ENCODE data around the gene HSPB6.
A peak's percentile ranks its signal among the peaks of the same experiment; 100 is the strongest.
"Not testable (repeated sequence)": the region's sequence is repeated elsewhere in the genome, so short reads cannot be mapped to it uniquely, and the experiment has no call there.

The HSPB6 gene

GRCh38 chr19:35785339-35785627, 28.5 kb upstream of the HSPB6 start:
- no peak for DNase-seq (ENCODE audit: low read depth)

- DNase-seq (ENCODE audit: low read depth): no peak
These were observed 27.9 kb upstream of the HSPB6 start for GRCh38 chr19:35784503-35785338.

- DNase-seq (ENCODE audit: low read depth): no peak
These were observed 26.9 kb upstream of the HSPB6 start for GRCh38 chr19:35783469-35784434.

- DNase-seq (ENCODE audit: low read depth): no peak
These were observed 25.8 kb upstream of the HSPB6 start for GRCh38 chr19:35782589-35782988.

DNA sequence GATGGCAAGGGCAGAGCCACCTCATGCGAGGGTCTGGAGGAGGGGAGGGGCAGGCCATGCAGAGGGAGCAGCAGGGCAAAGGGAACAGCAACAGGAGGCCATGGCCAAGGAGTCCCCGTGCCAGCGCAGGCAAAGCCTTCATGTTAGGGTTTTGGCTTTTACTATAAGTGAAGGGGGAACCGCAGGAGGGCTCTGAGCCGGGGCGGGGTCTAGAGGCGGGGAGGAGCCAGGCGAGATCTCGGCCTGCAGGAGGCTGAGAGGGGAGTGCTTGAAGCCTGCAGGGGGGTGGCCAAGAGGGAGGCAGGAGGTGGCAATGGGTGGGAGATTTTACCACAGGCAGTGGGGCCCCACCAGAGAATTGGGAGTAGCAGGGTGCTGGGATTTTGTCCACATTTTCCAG, 24.8 kb upstream of the HSPB6 start:
- no peak for DNase-seq (ENCODE audit: low read depth)

DNA sequence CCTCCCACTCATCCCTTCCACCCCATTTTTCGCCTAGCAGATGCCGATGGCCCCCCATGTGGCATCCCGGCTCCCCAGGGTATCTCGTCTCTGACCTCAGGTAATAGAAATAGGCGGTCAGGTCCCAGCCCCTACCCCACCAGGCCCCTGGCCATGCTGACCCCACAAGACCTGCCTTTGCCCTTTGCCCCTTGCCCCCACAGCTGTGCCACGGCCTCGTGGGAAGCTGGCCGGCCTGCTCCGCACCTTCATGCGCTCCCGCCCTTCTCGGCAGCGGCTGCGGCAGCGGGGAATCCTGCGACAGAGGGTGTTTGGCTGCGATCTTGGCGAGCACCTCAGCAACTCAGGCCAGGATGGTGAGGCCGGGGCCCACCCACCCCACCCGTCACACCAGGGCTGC, 23.9 kb upstream of the HSPB6 start:
- no peak for DNase-seq (ENCODE audit: low read depth)

GRCh38 chr19:35780058-35780457, 23.2 kb upstream of the HSPB6 start:
- no peak for DNase-seq (ENCODE audit: low read depth)

- DNase-seq (ENCODE audit: low read depth): no peak
These were observed 22.2 kb upstream of the HSPB6 start for GRCh38 chr19:35779033-35779432.

GRCh38 chr19:35777961-35778360, 21.1 kb upstream of the HSPB6 start:
- DNase-seq (ENCODE audit: low read depth): no peak

DNA sequence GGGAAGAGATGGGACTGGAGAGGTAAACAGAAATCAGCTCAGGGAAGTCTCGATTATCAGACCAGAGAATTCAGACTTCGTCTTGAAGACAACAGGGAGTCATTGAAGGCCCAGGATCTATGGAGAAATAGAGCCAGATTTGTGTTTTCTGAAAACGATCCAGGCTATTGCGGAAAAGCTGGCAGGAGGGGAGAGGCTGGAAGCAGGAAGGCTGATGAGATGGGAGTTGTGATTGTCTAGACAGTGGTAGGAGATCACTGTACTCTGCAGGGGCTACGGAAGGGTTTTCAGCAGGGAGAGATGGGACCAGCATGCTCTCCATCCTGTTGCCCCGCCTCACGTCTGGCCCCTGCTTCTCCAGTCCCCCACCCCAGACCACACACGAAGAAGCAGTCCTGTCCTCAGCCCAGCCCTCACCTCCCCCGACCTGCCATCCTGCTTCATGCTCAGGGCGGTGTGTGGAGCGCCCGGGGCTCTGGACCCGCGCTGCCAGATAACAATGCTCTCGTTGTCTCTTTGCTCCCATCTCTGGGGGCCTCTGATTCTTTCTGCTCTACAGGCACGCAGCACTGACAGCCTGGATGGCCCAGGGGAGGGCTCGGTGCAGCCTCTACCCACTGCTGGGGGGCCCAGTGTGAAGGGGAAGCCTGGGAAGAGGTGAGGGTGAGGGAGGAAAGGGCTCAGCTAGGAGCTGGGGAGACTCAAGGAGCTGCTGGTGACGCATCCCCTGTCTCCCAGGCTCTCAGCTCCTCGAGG, 20.4 kb upstream of the HSPB6 start:
- DNase-seq (ENCODE audit: low read depth): no peak

- DNase-seq (ENCODE audit: low read depth): no peak
These were observed 19.4 kb upstream of the HSPB6 start for GRCh38 chr19:35776102-35776788.

DNA sequence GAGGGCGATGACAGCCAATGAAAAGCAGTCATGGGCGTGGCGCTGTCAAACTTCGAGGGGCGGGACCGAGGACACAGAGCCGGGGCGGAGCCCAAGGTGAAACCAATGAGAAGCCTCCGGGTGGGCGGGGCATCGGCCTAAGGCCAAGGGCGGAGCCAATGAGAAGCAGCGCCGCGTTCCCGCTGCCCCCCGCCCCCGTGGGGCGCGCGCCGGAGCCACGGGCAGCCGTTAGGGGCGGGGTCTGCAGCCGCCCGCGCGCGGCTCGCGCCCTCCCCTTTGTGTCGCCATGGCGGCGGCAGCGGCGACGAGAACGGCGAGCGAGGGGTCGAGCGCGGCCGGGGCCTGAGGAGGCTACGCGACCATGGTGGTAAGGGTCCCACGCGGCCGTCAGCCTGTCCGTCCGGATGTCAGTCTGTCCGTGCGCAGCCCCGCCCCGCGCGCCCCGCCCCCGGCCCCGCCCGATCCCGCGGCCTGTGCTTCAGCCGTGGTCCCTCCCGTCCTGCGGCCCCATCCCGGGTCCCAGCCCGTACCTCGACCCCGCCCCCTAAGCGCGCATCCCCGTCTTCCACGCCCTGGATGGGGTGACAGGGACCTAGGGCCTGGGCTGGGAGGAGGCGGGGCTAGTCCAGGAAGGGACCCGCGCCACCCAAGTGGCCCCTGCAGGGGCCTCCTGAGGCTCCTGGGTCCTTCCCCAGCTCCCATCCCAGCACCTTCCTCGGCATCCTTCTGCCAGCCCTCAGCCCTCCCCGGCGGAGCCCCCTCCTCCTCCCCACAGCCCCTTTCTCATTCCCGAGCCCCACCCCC, 18.7 kb upstream of the HSPB6 start, which contains the start of gene ARHGAP33:
Gene ARHGAP33 (plus strand): TSS at position 267 of the 804 bp plus-strand sequence. CDS start 95 bp downstream, at position 362.
- peak; percentile 92 for DNase-seq (ENCODE audit: low read depth)

GRCh38 chr19:35775046-35775297, 18.1 kb upstream of the HSPB6 start:
- DNase-seq (ENCODE audit: low read depth): no peak

- DNase-seq (ENCODE audit: low read depth): no peak
These were observed 17.6 kb upstream of the HSPB6 start for GRCh38 chr19:35774274-35775045.

- DNase-seq (ENCODE audit: low read depth): no peak
These were observed 16.4 kb upstream of the HSPB6 start for GRCh38 chr19:35773020-35773806.

DNA sequence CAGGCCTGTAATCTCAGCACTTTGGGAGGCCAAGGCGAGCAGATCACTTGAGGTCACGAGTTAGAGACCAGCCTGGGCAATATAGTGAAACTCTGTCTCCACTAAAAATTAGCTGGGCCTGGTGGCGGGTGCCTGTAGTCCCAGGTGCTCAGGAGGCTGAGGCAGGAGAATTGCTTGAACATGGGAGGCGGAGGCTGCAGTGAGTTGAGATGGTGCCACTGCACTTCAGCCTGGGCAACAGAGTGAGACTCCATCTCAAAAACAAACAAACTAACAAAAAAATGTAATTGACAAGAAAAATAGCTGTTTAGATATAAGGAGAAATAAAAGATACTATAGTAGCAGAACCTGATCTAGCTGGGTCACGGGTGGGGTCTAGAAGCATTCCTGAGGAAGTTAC, 15.5 kb upstream of the HSPB6 start:
- DNase-seq (ENCODE audit: low read depth): not testable (repeated sequence)

DNA sequence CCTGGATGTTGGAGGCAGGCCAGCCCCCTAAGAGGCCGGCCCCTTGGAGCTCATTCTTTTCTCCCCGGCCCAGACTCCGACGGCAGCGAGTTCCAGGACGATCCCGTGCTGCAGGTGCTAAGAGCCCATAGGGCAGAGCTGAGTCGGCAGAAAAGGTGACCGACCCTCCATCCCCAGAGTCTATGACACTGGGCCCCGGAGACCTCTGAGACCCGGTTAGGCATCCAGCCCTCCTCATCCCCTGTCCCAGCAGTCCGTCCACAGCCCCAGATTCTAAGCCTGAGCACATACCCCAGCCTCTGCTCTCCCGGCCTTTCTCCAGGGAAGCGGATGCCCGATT, 11.2 kb upstream of the HSPB6 start:
- DNase-seq (ENCODE audit: low read depth): no peak

- DNase-seq (ENCODE audit: low read depth): no peak
These were observed 10.7 kb upstream of the HSPB6 start for GRCh38 chr19:35767288-35768081.

DNA sequence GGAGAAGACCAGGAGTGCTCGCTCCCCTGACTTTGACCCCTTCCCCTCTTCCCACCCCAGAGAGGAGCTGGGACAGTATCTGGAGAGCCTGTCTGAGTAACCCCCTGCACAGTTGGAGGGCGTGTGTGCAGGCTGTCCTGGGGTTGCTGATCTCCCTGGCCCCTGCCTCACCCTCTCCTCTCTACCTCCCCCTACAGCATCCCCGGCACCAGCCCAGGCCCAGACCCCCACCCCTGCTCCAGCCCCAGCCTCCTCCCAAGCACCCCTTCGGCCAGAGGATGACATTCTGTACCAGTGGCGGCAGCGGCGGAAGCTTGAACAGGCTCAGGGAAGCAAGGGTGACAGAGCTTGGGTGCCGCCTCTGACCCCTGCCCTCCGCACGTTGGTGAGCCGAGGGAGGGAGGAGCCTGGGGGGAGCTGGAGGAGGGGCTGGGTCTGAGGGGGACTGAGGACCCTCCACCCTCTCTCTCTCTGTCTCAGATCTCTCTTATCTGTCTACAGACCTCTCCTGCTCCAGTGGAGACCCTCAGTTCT, 9.8 kb upstream of the HSPB6 start:
- no peak for DNase-seq (ENCODE audit: low read depth)
